ENCODE results near the gene HOXB2.

The HOXB2 gene

DNA sequence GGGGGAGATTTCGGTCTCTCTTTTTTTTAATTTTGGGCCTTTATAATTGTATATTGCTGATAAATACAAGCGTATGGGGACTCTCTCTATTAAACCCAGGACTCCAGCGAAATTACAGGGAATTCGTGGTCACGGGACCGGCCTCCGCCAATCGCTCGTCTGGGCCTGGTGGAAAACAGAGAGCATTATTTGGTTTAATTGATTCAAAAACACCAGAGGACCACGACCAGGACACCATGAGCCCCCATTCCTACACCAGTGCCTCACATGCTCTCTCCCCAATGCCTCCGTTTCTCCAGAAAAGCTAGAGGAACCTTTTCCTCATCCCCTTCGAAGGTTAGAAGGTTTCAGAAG, at the start of gene HOXB2:
Gene HOXB2, minus strand, starts transcription at position 88 of the 354 bp plus-strand sequence. CDS start 198 bp downstream, outside the sequence.
- H3K9me3 Mint-ChIP-seq: no peaks in the 10 kb centered on the region

DNA sequence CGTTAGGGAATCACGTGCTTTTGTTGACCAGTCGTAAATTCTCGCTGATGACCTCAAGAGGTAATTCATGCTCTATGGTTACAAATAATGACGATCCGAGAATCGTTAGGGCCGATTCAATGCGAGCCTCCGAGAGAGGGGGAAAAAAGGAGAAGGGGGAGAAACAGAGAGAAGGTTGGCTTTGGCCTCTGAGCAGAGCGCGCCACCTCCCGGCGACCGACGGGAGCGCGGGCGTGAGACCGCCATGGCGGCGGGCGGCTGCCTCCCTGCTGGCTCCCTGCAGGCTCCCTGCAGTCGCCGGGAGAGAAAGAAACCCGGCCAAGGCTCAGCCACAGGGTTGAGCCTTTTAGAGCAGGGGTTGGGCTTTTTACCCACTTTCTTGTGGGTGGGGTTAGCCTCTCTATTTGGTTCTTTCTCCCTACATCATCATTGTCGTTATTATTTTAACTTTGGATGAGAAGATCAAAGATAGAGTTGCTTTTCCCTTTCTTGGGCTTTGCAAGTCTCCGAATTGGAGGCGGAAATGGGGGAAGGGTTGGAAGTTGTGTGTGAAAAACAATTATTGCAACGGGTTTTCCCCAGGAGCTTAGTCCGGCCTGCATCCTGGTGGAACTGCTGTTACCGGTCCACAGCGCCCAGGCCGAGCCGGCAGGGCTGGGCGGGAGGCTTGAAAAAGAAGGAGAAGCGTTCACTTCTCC, 49.1 kb upstream of the HOXB2 start:
- H3K36me3 Mint-ChIP-seq (ENCODE audit: low read depth): peaks cover 99% of the 10 kb centered on the region
- H3K9me3 Mint-ChIP-seq: peaks cover 4% of the 10 kb centered on the region
- H3K27ac Mint-ChIP-seq: peak overlapping the region; percentile 99
- DNase-seq: peak; percentile 94
- peak; percentile 95 for TF ChIP-seq CTCF (IDR thresholded peaks at IDR 0.05)
- H3K4me1 Mint-ChIP-seq: peaks cover 31% of the 10 kb centered on the region
- H3K27me3 Mint-ChIP-seq (ENCODE audit: low read depth, poor library complexity): peaks cover 26% of the 10 kb centered on the region
- peak overlapping the region; percentile 99 for H3K4me3 Mint-ChIP-seq

More for the DNA sequence above, at the start of gene HOXB2:
- DNase-seq: peak; percentile 52
- H3K27ac Mint-ChIP-seq: peak within 1 kb of the TSS; percentile 100
- H3K36me3 Mint-ChIP-seq (ENCODE audit: low read depth): peaks cover 42% of the 10 kb centered on the region
- H3K27me3 Mint-ChIP-seq (ENCODE audit: low read depth, poor library complexity): peaks cover 6% of the 10 kb centered on the region
- peaks cover 70% of the 10 kb centered on the region for H3K4me1 Mint-ChIP-seq
- no peak for TF ChIP-seq CTCF (IDR thresholded peaks at IDR 0.05)
- H3K4me3 Mint-ChIP-seq: peak within 1 kb of the TSS; percentile 99

DNA sequence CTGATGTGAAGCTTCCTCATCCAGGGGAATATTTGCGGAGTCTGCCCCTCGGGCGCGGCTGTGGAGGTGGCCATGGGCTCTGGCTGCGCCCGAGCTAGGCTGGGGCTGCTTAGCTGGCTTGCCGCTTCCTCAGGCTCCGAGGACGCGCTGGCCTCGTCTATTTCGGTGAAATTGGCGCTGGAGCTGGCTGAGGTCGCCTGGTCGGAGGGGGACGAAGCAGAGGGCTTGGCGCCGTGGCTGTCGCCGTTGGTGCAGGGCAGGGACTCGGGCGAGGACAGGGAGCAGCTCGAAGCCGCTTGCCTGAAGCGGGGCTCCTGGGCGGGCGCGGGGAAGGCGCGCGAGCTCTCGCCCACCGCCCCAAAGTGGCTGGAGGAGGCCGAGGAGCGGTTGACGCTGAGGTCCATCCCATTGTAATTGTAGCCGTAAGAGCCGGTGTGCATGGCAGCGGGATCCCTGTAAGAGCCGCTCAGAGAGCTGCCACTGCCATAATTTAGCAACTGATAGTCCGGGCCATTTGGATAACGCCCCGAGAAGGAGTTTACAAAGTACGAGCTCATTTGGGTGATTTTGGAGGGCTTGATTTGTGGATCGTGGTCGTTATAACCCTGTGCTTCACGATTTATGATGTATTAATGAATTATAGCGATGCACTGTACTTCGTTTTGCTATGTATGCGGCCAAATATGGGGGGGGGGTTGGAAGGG, 48.4 kb upstream of the HOXB2 start, which contains the start of gene HOXB5:
Gene HOXB5, minus strand, starts transcription at position 654 of the 704 bp plus-strand sequence. Its CDS starts 97 bp downstream, at position 557.
- DNase-seq: peak; percentile 59
- Mint-ChIP-seq H3K4me3 (peak within 1 kb of the TSS; percentile 99), H3K27me3 (ENCODE audit: low read depth, poor library complexity) (peaks cover 30% of the 10 kb centered on the region), H3K4me1 (peaks cover 24% of the 10 kb centered on the region), H3K27ac (peak within 1 kb of the TSS; percentile 99), H3K9me3 (peaks cover 4% of the 10 kb centered on the region), H3K36me3 (ENCODE audit: low read depth) (peaks cover 99% of the 10 kb centered on the region)
- TF ChIP-seq CTCF (IDR thresholded peaks at IDR 0.05): no peak

GRCh38 chr17:48592577-48592976, 47.7 kb upstream of the HOXB2 start:
- DNase-seq: no peak
- H3K4me1 Mint-ChIP-seq: peaks cover 20% of the 10 kb centered on the region
- peaks cover 99% of the 10 kb centered on the region for H3K36me3 Mint-ChIP-seq (ENCODE audit: low read depth)
- H3K9me3 Mint-ChIP-seq: peaks cover 4% of the 10 kb centered on the region
- peak overlapping the region; percentile 99 for H3K27ac Mint-ChIP-seq
- TF ChIP-seq CTCF (IDR thresholded peaks at IDR 0.05): no peak
- peak overlapping the region; percentile 99 for H3K4me3 Mint-ChIP-seq
- H3K27me3 Mint-ChIP-seq (ENCODE audit: low read depth, poor library complexity): peaks cover 26% of the 10 kb centered on the region

GRCh38 chr17:48592057-48592514, 47.2 kb upstream of the HOXB2 start:
- TF ChIP-seq CTCF (IDR thresholded peaks at IDR 0.05): no peak
- Mint-ChIP-seq H3K27ac (peak overlapping the region; percentile 100), H3K4me1 (peaks cover 20% of the 10 kb centered on the region), H3K27me3 (ENCODE audit: low read depth, poor library complexity) (peaks cover 25% of the 10 kb centered on the region), H3K36me3 (ENCODE audit: low read depth) (peaks cover 99% of the 10 kb centered on the region), H3K4me3 (peak overlapping the region; percentile 99), H3K9me3 (peaks cover 4% of the 10 kb centered on the region)
- no peak for DNase-seq
